GM12864 (cell line): Measurements from ENCODE around the gene LRIG1.

Experiments
- DNase-seq: peaks from one replicate; pipeline ENCODE4 v3.0.0-alpha.2; 2011; ENCODE audit warnings: low read depth
- H3K4me3 ChIP-seq: 2 replicates; pipeline ENCODE4 v1.5.1; 2011; ENCODE audit warnings: mild to moderate bottlenecking, low read depth, low read length, control low read depth
- TF ChIP-seq, protein P1 (sequence below): IDR thresholded peaks from 2 replicates; pipeline ENCODE4 v1.5.1; 2011; ENCODE audit warnings: low read depth, mild to moderate bottlenecking, moderate library complexity, low read length, control low read depth, inconsistent platforms; ENCODE audit errors: missing control alignments

Gene LRIG1

DNA sequence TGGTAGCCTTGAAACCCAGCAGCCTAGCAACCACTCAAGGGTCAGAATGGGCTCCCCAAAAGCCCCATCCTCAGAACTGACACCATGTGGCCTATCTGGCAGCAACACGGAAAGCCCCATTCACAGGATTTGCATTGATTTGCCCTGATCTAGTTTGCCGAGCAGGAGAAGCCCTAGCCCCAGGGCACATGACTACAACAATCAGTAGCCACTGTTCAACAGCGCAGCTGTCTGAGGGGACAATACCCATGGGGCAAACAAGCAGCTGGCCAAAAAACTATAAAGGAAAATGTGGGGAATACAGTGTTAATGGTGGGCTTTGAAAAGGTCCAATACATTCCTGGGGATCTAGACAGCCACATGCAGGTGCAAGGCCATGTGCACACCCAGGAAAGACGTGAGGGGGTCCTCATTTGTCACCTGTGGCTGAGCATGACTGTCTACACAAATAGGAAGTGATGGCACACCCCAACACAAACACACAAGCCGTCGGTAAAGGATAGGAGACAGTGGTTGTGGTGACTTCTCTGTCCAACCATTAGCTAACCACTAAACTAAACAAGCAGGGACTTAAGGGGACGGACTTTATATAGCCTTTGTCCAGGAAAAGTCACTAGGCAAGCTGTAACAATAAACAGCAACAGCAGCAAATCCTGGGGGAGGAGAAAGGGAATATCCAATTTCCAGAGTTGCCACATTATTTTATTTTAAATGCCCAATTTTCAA is 113.7 kb downstream of the LRIG1 start:
- TF ChIP-seq, protein P1, sequence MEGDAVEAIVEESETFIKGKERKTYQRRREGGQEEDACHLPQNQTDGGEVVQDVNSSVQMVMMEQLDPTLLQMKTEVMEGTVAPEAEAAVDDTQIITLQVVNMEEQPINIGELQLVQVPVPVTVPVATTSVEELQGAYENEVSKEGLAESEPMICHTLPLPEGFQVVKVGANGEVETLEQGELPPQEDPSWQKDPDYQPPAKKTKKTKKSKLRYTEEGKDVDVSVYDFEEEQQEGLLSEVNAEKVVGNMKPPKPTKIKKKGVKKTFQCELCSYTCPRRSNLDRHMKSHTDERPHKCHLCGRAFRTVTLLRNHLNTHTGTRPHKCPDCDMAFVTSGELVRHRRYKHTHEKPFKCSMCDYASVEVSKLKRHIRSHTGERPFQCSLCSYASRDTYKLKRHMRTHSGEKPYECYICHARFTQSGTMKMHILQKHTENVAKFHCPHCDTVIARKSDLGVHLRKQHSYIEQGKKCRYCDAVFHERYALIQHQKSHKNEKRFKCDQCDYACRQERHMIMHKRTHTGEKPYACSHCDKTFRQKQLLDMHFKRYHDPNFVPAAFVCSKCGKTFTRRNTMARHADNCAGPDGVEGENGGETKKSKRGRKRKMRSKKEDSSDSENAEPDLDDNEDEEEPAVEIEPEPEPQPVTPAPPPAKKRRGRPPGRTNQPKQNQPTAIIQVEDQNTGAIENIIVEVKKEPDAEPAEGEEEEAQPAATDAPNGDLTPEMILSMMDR: no peak
- DNase-seq: no peak
- H3K4me3 ChIP-seq: no peak overlapping the region

DNA sequence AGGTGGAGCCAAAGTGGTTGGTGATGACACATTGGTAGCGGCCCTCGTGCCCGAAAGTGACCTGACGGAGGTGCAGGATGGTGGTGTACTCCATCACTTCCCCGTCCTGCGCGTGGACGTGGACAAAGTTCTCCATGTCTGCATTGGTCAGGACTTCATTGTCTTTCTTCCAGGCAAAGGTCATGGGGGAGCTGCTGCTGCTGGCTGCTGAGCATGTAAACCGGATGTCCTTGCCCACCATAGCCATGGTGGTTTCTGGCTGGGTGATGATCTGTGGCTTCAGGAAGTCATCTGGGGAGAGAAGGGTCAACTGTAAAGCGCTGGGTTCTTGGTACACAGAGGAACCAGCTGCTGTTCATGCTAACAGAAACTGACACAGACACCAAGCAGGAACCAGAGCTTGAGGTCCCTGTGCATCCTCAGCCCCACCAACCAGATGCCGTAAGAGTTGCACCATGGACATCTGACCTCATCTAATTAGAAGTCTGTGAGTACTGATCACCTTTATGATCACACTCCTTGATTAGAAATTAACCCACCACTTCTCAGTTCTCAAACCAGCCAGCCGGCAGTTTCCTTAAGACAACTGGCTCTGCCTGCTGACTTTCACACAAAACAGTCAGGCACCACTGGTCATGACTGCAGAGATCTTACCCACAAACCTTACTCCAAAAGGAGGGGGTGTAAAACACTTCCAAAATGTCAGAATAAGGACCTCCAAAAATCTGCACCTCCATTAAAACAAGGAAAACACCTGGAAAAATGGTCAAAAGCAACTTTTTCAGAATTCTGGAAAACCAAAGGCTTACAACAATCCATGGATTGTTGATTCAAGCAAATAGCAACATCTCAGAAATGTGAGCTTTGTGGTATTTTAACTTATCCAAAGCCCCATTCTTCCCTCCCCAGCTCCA is 114.6 kb downstream of the LRIG1 start:
- no peak overlapping the region for H3K4me3 ChIP-seq
- DNase-seq: peak; percentile 47
- TF ChIP-seq, protein P1: no peak

DNA sequence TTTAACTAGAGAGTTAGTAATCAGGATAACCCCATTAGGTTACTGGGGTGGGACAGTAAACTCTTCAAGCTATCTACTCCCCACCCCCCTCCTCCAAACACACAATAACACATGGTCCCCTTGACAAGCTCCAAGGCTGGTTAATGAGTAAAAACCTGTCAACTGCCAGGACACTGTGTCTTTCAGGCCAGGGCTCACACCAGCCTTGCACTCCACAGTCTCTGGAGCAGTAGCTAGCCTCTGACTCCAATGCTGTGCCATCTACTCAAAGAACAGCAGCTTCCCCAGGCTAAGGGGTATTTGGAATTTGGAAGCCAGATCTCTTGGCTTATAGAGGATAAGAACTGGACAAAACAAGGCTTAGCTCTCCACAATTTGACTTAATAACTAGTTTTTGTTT is 115.8 kb downstream of the LRIG1 start:
- H3K4me3 ChIP-seq: no peak overlapping the region
- TF ChIP-seq, protein P1: no peak
- DNase-seq: no peak

DNA sequence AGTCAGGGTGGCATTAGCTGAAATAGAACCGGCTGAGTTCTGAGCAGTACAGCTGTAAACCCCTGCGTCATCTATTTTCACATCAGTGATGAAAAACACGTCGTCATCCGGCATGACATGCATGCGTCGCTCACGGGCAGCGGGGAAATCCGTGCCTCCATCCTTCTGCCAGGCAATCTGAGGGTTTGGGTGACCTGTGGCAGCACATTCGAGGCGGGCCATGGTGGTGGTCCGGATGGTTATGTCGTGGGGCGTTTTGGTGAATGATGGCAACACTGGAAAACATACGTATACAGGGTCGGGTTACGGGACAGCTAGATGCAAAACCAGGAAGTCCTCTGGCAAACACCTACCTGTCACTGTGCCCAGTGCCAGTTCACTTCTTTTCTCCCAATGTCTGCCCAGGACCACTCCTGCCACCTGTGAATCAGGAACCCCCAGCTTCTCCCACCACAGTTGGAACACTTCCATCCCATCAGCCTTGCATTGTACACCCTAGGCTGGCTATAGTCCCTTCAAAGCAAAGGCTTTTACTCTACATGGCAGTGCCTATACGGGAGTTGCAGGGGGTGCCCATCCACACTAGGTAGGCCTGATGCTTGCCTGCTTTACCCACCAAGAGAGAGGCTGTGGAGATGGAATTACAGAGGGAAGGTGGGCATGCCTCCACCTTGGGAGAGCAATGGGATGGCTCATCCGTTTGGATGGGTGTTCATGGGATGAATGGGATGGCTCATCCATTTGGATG is 116.7 kb downstream of the LRIG1 start:
- H3K4me3 ChIP-seq: no peak overlapping the region

DNA sequence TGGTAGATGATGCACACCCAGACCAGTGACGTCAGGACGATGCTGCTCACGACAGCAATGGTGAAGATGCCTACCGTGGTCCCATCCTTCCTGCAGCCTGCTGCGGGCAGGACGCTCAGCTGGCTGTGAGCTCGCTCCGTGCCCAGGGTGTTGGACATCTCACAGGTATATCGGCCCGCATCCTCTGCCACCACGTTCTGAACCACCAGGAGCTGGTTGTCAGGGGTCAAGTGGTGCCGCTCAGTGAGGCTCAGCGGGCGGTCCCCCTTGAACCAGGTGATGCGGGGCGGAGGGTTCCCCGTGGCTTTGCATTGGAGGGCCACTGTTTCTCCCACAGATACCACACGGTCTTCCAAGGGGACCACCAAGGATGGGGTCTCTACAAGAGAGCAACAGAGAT is 117.8 kb downstream of the LRIG1 start:
- TF ChIP-seq, protein P1: no peak
- no peak overlapping the region for H3K4me3 ChIP-seq
- DNase-seq: no peak

More for the DNA sequence above, 116.7 kb downstream of the LRIG1 start:
- TF ChIP-seq, protein P1: no peak
- no peak for DNase-seq

DNA sequence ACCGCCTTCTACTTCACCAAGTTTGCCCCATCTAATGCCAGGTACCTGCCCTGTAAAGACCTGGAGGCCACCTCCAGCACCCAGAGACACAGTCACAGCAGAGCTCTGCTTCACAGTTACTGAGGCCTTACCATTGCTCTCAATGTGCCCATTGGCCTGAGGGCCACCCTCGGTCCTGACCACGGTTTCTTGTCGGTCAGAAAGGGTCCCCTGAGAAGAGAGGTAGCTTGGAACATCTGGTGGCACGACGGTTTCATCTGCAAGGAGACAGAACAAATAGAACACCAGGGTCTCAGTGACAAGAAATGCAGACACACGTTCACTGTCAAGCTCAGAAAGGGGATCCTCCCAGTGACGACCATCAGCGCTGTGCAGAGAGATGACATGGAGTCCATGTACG is 118.7 kb downstream of the LRIG1 start:
- TF ChIP-seq, protein P1: no peak

More for the DNA sequence above, 118.7 kb downstream of the LRIG1 start:
- H3K4me3 ChIP-seq: no peak overlapping the region
- no peak for DNase-seq
